H54 (cell line): ENCODE results near the gene SMURF1.
A peak's percentile ranks its signal among the peaks of the same experiment; 100 is the strongest.
"Not testable (repeated sequence)": the region's sequence is repeated elsewhere in the genome, so short reads cannot be mapped to it uniquely, and the experiment has no call there.

Experiments
- DNase-seq: peaks from one replicate; pipeline ENCODE4 v3.0.0; 2011; ENCODE audit warnings: low spot score, mixed read lengths; ENCODE audit not compliant: insufficient read length
- FAIRE-seq: peaks from 3 replicates; lab custom pipeline; 2011; peaks lifted over from hg19 to GRCh38; lab: Jason Lieb, UNC
- POLR2A ChIP-seq: IDR thresholded peaks from 2 replicates; pipeline ENCODE4 v1.6.1; 2011; ENCODE audit warnings: low read depth, mild to moderate bottlenecking, low read length

The SMURF1 gene

GRCh38 chr7:99120501-99120900 is 23.4 kb downstream of the SMURF1 start:
- FAIRE-seq (no peak), DNase-seq (no peak)
- TF ChIP-seq POLR2A = no peak

GRCh38 chr7:99118077-99118476 is 25.8 kb downstream of the SMURF1 start:
- FAIRE-seq = peak; percentile 6
- DNase-seq = no peak
- no peak for TF ChIP-seq POLR2A

- FAIRE-seq (no peak), DNase-seq (no peak)
- no peak for TF ChIP-seq POLR2A
These were observed 27.8 kb downstream of the SMURF1 start for GRCh38 chr7:99116144-99116543.

- no peak for FAIRE-seq
- DNase-seq = no peak
- no peak for TF ChIP-seq POLR2A
These were observed 28.5 kb downstream of the SMURF1 start for GRCh38 chr7:99115379-99115778.

GRCh38 chr7:99112979-99113378 is 30.9 kb downstream of the SMURF1 start:
- FAIRE-seq = no peak
- TF ChIP-seq POLR2A = no peak
- DNase-seq = no peak

GRCh38 chr7:99112097-99112496 is 31.8 kb downstream of the SMURF1 start:
- FAIRE-seq (peak; percentile 81), DNase-seq (no peak)
- no peak for TF ChIP-seq POLR2A

GRCh38 chr7:99111591-99111990 is 32.3 kb downstream of the SMURF1 start:
- DNase-seq = no peak
- no peak for FAIRE-seq
- no peak for TF ChIP-seq POLR2A

GRCh38 chr7:99109108-99110051 is 34.5 kb downstream of the SMURF1 start:
- FAIRE-seq (no peak), DNase-seq (no peak)
- no peak for TF ChIP-seq POLR2A

- no peak for TF ChIP-seq POLR2A
- DNase-seq (no peak), FAIRE-seq (no peak)
These were observed 35.3 kb downstream of the SMURF1 start for GRCh38 chr7:99108613-99109012.

GRCh38 chr7:99106821-99107241 is 37.1 kb downstream of the SMURF1 start:
- FAIRE-seq = no peak
- no peak for DNase-seq
- TF ChIP-seq POLR2A = no peak

GRCh38 chr7:99106411-99106810 is 37.5 kb downstream of the SMURF1 start:
- FAIRE-seq (no peak), DNase-seq (no peak)
- TF ChIP-seq POLR2A = no peak

- FAIRE-seq (no peak), DNase-seq (no peak)
- no peak for TF ChIP-seq POLR2A
These were observed 38.2 kb downstream of the SMURF1 start for GRCh38 chr7:99105756-99106155.

- no peak for TF ChIP-seq POLR2A
- FAIRE-seq (no peak), DNase-seq (no peak)
These were observed 39.3 kb downstream of the SMURF1 start for GRCh38 chr7:99104631-99105030.

GRCh38 chr7:99103836-99104235 is 40.1 kb downstream of the SMURF1 start:
- DNase-seq, FAIRE-seq: not testable (repeated sequence)
